ENCODE results near the gene KRTAP23-1. TPM values are rescaled to one million over a fixed set of nuclear protein-coding genes. Genes with fewer than 3 reads are reported as not detected.
A peak's percentile ranks its signal among the peaks of the same experiment; 100 is the strongest.

The KRTAP23-1 gene, protein sequence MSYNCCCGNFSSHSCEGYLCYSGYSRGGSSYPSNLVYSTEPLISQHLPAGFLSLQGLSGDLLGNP
- total RNA-seq (2014; rRNA removed; shearing (Covaris generic); ENCODE audit: low replicate concordance), result not detected in 2 replicates

DNA sequence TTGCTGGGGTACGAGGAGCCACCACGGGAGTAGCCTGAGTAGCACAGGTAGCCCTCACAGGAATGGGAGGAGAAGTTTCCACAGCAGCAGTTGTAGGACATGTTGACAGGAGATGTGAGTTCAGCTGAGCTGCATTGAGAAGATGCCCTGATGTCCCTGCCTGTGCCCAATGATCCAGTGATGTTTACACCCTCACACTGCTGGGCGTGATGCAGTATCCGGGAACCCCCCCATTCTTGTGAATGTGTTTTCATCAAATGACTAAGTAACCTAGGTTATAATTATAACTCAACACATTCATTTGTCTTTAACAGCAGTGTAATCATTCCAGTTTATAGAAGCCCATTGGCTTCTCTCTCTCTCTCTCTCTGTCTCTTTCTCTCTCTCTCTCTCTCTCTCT is at the start of gene KRTAP23-1:
TSS of gene KRTAP23-1 (minus strand) at position 101 of the 400 bp plus-strand sequence. CDS start at position 101, 0 bp downstream.
- no peak within 1 kb of the TSS for H3K4me3 ChIP-seq
- H3K27me3 ChIP-seq, result no peaks in the 10 kb centered on the region
- H3K9me3 ChIP-seq, result no peaks in the 10 kb centered on the region
- no peak for DNase-seq
- H3K36me3 ChIP-seq, result no peaks in the 10 kb centered on the region

DNA sequence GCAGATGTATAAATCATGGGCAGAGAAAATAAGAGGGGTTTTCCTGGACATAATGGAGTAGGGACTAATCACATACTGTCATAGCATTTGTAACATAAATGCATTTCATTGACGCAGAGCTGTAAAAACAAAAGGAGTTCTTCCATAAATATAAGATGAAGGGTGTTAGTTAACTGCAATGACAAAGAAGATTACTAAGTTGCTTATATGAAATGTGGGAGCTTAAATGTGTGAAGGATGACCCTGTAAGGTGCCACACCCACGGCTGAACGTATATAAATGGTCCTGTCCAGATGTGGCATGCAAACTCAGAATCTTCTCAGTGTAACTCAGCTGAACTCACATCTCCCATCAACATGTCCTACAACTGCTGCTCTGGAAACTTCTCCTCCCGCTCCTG is 47.3 kb upstream of the KRTAP23-1 start, which contains the start of gene KRTAP13-1:
TSS of gene KRTAP13-1 (plus strand) at position 301 of the 400 bp plus-strand sequence. CDS start at position 357, 56 bp downstream.
- Histone ChIP-seq H3K9me3 (no peaks in the 10 kb centered on the region), H3K27me3 (no peaks in the 10 kb centered on the region), H3K4me3 (no peak within 1 kb of the TSS), H3K36me3 (no peaks in the 10 kb centered on the region)
- DNase-seq, result no peak

DNA sequence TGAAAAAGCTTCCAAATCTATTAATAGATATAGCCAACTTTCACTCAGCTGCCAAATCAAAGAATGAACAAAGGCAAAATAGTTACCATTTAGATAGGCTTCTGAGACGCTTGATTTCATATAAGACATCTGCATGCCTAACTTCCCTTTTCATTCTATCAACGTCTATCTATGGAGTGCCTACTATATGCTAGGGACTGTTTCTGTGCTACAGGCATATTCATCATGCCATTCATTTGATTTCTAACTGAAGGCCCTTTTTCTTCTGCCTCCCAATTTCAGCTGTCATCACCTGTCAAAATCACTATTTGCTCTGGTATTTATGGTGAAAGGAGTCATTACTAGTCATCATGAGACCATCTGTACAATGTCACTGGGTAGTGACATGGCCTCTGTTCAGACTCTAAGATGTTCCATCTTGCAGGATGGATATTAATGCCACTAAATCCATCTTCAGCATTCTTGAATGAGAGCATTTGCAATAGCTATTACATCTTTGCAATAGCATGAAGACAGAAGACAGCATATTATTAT is 43.2 kb upstream of the KRTAP23-1 start:
- no peaks in the 10 kb centered on the region for H3K27me3 ChIP-seq

DNA sequence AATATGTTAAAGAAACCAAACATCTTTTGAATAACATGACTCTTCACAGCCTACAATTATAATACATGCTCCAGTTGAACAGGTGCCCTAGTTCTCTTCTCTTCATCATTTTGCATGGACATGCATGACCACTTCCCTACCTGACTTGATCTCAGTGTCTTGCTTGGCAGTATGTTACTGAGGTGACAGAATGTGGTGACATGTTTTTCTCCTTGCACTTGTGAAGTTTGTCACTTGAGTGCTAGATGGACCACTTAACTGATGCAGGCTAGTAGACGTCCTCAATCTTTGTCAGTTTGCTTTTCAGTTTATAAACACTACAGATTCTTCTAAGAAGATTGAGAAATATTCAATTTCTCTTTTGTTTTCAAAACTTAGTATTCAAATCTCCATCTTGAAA is 33.8 kb upstream of the KRTAP23-1 start:
- no peaks in the 10 kb centered on the region for H3K27me3 ChIP-seq
- no peak overlapping the region for H3K4me3 ChIP-seq

More for the DNA sequence above, 43.2 kb upstream of the KRTAP23-1 start:
- Histone ChIP-seq H3K36me3 (no peaks in the 10 kb centered on the region), H3K4me3 (no peak overlapping the region), H3K9me3 (no peaks in the 10 kb centered on the region)
- DNase-seq, result no peak

DNA sequence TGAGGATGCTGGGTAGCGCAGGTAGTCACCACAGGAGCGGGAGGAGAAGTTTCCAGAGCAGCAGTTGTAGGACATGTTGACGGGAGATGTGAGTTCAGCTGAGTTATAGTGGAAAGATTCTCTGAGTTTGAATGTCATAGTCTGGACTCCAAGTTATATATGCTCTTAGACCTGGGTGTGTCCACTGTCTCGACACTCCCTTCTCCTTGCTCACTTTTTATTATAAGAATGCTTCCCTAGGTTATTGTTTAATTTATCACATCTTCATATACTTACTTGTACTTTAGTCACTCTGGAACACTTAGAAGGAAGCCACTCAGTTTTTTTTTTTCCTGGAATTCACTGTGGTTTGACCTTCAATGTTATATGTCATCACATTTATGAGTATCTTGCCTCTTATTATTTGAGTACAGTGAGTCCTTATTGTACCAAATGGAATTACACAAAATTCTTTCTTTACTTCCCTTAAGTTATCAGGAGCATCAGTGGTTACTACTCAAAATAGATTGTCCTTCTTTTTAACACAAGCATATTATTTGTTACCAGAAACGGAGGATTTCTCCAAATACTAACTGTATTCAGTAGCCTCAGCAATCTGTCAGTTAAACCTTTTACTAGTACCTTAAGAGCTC is 23.8 kb upstream of the KRTAP23-1 start, which contains the start of gene KRTAP13-2:
TSS of gene KRTAP13-2 (minus strand) at position 133 of the 632 bp plus-strand sequence. CDS start at position 75, 58 bp downstream.
- no peak within 1 kb of the TSS for H3K4me3 ChIP-seq
- H3K36me3 ChIP-seq, result no peaks in the 10 kb centered on the region
- H3K9me3 ChIP-seq, result no peaks in the 10 kb centered on the region
- no peaks in the 10 kb centered on the region for H3K27me3 ChIP-seq
- no peak for DNase-seq

More for the DNA sequence above, 33.8 kb upstream of the KRTAP23-1 start:
- Histone ChIP-seq H3K36me3 (no peaks in the 10 kb centered on the region), H3K9me3 (no peaks in the 10 kb centered on the region)
- no peak for DNase-seq

DNA sequence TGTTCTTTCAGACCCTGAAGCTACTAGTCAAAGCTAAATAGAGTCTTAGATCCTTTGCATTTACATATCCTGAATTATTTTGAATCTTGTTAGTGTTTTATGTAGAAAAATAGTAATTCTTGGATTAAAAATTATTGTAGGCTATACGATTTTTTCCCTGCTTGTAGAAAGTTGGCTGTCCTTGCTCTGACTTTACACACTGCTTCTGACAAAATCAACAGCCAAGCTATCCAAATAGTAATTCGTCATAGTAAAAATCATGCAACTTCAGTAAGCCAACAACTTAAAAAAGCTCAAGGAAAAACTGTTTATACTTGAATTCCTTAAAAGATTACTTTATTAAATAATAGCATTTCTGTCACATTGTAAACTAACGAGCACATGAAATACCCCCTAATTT is 7.5 kb upstream of the KRTAP23-1 start:
- Histone ChIP-seq H3K27me3 (no peaks in the 10 kb centered on the region), H3K36me3 (no peaks in the 10 kb centered on the region), H3K4me3 (no peak overlapping the region), H3K9me3 (no peaks in the 10 kb centered on the region)
- DNase-seq, result no peak

DNA sequence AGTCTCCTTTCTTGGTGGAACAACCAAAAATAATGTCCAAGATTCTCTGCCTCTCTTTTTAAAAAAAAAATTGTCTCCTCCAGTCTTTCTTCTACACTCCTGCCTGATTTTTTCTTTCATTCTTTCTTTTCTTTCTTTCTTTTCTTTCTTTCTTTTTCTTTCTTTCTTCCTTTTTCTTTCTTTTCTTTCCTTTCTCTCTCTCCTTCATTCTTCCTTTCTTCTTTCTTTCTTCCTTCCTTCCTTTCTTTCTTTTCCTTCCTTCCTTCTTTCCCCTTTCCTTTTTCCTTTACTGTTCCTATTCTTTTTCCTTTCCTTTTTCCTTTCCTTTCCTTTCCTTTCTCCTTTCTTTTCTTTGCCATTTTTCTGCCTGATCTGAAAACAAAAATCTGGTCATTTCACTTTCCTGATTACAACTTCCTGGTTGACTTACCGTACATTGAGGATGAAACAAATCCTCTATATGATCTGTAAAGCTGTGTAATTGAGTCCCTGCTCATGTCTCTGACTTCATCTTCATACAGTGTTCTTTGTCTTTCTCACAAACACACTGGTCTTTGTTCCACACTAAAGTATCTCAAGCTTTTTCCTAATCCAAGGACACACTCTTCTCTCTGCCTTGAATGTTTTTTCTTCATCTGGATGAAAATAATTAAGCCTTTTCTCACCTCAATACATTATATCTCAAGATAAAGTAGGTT is 6.1 kb upstream of the KRTAP23-1 start:
- Histone ChIP-seq H3K27me3 (no peaks in the 10 kb centered on the region), H3K36me3 (no peaks in the 10 kb centered on the region), H3K9me3 (no peaks in the 10 kb centered on the region), H3K4me3 (no peak overlapping the region)
- no peak for DNase-seq

DNA sequence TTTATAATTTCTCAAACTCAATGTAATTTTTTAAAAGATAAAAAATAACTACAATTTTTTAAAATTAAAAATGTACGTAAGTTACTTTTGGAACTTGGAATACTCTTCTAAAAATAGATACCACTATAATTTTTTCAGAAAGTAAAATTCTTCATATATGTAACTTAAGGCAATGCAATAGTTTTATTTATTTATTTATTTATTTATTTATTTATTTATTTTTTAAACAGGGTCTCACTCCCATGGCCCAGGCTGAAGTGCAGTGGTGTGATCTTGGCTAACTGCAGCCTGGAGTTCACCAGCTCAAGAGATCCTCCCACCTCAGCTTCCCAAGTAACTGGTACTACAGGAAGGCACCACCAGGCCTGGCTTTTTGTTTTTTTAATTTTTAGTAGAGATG is 3.1 kb upstream of the KRTAP23-1 start:
- DNase-seq, result no peak
- no peaks in the 10 kb centered on the region for H3K9me3 ChIP-seq
- H3K4me3 ChIP-seq, result no peak overlapping the region
- no peaks in the 10 kb centered on the region for H3K36me3 ChIP-seq
- no peaks in the 10 kb centered on the region for H3K27me3 ChIP-seq

DNA sequence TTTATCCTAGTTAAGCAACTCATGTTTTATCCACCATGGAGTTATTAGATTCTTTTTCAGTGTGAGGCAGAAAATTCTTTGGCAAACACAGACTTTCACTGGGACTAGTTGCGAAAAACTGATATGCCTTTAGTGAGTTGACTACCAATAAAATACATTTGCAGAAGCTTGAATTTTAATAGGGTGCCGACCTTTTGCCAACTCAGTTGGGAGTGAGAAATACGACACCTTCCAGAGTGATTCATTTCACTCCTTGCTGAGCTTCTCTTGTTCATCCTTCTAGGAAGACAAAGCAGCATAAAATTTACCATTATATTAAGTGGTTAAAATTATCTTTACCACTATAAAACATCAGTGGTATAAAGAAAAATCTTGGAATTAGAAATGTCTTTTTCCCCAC is 1.2 kb upstream of the KRTAP23-1 start:
- Histone ChIP-seq H3K4me3 (no peak overlapping the region), H3K27me3 (no peaks in the 10 kb centered on the region), H3K9me3 (no peaks in the 10 kb centered on the region), H3K36me3 (no peaks in the 10 kb centered on the region)
- DNase-seq, result peak; percentile 16

DNA sequence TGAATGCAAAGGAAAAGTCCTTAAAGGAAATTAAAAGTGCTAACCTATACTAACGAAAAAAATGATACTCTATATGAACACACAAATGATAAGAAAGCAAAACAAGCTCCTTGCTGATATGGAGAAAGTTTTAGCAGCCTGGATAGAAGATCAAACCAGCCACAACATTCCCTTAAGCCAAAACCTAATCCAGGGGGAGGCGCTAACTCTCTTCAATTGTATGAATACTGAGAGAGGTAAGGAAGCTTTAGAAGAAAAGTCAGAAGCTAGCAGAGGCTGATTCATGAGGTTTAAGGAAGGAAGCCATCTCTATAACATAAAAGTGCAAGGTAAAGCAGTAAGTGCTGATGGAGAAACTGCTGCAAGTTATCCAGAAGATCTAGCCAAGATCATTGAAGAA is 3.4 kb downstream of the KRTAP23-1 start:
- DNase-seq, result no peak
- H3K4me3 ChIP-seq, result no peak overlapping the region
- H3K9me3 ChIP-seq, result no peaks in the 10 kb centered on the region
- no peaks in the 10 kb centered on the region for H3K36me3 ChIP-seq
- no peaks in the 10 kb centered on the region for H3K27me3 ChIP-seq

DNA sequence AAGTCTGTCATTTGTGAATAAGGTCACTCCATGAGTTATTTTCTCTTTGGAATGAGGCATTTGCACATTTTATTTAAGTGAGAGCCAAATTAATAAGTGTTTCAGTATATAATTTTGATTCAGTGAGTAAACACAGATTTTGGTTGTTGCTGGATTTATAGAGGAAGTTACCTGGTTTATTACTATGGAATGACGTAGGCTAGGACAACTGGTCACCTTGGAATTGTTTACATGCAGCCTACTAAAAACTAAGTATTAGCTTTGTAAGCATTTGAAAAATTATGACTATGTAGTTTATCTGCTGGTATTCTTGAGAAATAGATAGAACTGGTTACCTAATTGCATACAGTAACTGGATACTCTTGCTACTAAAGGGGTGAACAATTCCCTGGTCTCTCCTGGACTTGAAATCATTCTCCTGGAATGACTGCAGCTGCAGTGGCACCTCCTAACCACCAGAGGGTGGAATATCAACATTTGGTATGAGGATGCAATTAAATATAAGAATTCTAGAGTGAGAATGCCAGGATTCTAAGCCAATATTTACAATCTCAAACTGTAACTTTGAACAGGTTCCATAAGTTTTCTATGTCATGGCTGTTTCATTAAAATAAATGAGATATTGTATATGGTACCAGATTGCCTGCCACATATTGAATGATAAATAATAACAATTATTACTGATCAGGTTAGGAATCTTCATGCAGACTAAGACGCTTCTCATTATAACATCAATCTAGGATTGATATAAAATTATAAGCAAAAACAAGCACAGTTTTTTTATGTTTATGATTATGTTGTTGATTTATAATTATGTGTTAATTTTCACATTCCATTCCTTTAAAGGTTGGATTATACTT is 7.5 kb downstream of the KRTAP23-1 start:
- Histone ChIP-seq H3K36me3 (no peaks in the 10 kb centered on the region), H3K9me3 (no peaks in the 10 kb centered on the region)
- DNase-seq, result peak; percentile 29

DNA sequence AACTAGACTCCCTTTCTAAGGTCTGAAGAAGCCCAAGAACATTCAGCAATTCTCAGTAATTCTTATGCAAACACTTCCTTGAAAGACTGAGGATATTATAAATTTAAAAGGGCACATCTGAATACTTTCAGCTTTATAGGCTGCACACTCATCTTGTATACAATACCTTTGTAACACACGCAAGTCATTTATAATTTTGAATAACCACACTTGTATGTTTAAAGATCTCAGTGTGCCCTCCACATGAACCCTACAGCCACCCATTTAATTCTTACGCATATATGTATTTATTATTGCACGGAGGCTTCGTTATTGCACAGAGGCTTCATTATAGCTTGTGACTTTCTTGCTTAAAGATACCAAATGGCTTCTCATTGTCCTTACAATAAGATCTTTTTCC is 9.7 kb downstream of the KRTAP23-1 start:
- no peaks in the 10 kb centered on the region for H3K36me3 ChIP-seq
- no peaks in the 10 kb centered on the region for H3K27me3 ChIP-seq
- no peaks in the 10 kb centered on the region for H3K9me3 ChIP-seq
- no peak overlapping the region for H3K4me3 ChIP-seq
- no peak for DNase-seq

More for the DNA sequence above, 7.5 kb downstream of the KRTAP23-1 start:
- H3K4me3 ChIP-seq, result no peak overlapping the region
- H3K27me3 ChIP-seq, result no peaks in the 10 kb centered on the region

DNA sequence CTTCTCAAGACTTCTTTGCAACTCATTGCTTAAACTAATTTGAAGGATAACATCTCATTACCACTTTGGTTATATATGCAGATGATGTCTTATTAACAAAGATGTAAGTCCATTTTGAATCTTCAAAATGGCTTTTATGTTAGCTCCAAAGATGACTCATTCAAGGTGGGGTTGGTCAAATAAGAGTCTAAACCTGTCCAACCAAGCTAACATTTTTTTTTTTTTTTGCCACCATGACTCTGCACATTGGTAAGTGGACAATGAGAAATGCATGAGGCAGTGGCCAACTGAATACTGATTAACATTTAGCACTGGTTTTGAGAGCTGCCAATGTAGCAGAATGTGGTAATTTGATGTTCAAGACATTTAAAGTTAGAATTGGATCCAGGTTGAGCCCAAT is 10.6 kb downstream of the KRTAP23-1 start:
- Histone ChIP-seq H3K27me3 (no peaks in the 10 kb centered on the region), H3K9me3 (no peaks in the 10 kb centered on the region), H3K36me3 (no peaks in the 10 kb centered on the region), H3K4me3 (no peak overlapping the region)
- DNase-seq, result no peak

DNA sequence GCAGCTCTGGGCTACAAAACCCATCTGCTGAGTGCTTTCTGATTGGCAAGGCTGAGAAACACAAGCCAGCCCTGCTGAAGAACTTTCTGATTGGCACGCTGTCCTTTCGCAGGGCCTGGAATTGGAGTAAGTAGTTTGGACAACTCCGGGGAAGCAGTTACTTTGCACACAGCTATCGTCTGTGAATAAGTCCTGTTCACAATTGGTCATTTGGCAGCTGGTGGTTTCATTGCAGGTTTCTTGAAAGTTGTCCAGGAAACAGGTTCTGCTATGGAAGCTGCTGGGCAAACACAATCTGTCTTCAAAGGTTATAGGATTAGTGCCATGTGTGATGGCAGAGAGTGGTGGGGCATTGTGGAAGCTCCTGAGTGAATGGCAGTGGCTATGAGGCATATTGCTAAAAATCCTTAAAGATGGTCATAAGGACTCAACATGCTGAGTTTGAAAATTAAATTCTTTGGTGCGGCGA is 11.1 kb downstream of the KRTAP23-1 start, which contains the start of gene KRTAP27-1:
TSS of gene KRTAP27-1 (minus strand) at position 419 of the 469 bp plus-strand sequence. CDS start at position 393, 26 bp downstream.
- Histone ChIP-seq H3K27me3 (no peaks in the 10 kb centered on the region), H3K36me3 (no peaks in the 10 kb centered on the region), H3K4me3 (no peak within 1 kb of the TSS), H3K9me3 (no peaks in the 10 kb centered on the region)
- DNase-seq, result no peak

DNA sequence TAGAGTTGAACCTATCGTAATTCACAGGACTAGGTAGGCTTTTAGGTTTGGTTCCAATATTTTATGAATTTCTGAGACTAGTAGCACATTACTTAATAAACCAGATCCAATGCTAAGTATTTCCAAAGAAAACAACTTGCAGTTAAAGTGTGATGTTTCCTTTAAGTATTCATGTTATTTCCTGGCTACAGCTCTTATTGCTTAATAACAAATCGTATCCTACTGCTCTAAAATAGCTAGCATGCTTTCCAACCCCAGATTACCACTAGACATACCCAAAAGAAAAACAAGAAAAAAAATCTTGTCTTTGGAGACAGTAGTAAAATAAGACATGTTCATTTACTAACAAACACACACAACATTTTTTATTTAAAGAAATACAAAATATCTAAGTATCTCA is 11.8 kb downstream of the KRTAP23-1 start:
- H3K36me3 ChIP-seq, result no peaks in the 10 kb centered on the region
- H3K9me3 ChIP-seq, result no peaks in the 10 kb centered on the region
- DNase-seq, result no peak
- no peak overlapping the region for H3K4me3 ChIP-seq
- no peaks in the 10 kb centered on the region for H3K27me3 ChIP-seq

DNA sequence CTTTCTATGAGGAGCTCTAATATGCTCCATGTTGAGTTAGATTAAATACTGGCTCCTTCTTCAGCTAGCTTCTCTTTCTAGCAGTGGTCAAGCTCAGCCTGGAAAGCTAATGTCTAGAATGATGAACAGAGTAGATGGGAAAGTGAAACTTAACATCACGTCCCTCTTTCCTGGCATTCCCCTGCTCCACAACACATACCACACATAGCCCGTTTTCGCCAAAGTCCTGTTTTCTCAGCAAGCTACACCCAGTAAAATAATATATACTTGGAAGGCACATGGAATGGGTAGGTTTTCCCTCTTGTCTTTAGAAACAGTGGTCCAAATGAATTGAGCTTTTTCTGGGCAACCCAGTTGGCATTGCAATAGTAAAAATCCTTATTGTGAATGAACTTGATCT is 14.7 kb downstream of the KRTAP23-1 start:
- Histone ChIP-seq H3K9me3 (no peaks in the 10 kb centered on the region), H3K36me3 (no peaks in the 10 kb centered on the region), H3K4me3 (no peak overlapping the region), H3K27me3 (no peaks in the 10 kb centered on the region)
- DNase-seq, result no peak
